WTC11 (cell line): ENCODE measurements around the gene WASHC3. TPM values are rescaled to one million over a fixed set of nuclear protein-coding genes. Genes with fewer than 3 reads are reported as not detected.

Experiments
- ATAC-seq: fragments of 200-7000 bp; cut with Tn5 transposase; 2 replicates; pipeline ENCODE4 v1.10.0; 2021; ENCODE audit warnings: mild to moderate bottlenecking, moderate library complexity
- CTCF ChIA-PET: fragments of 300-600 bp; sonication (Branson Sonifier 250); formaldehyde crosslinking; loops from one replicate; lab custom pipeline; 2021; ENCODE audit warnings: antibody characterized with exemption; lab: Charles Lee
- POLR2A ChIA-PET: fragments of 350-600 bp; sonication (Branson Sonifier 250); formaldehyde crosslinking; loops from one replicate; lab custom pipeline; 2021; ENCODE audit warnings: antibody characterized with exemption; lab: Charles Lee
- DNase-seq: peaks from one replicate; pipeline ENCODE4 v3.0.0; 2021; ENCODE audit warnings: low spot score
- H3K27ac Mint-ChIP-seq: 2 replicates; pipeline ENCODE4 v1.8.0; 2021; ENCODE audit warnings: mixed read lengths
- H3K27me3 Mint-ChIP-seq: 2 replicates; pipeline ENCODE4 v1.8.0; 2021; ENCODE audit warnings: low read depth, mild to moderate bottlenecking, moderate library complexity, mixed read lengths
- H3K36me3 Mint-ChIP-seq: 2 replicates; pipeline ENCODE4 v1.8.0; 2021; ENCODE audit warnings: mixed read lengths
- H3K4me1 Mint-ChIP-seq: 2 replicates; pipeline ENCODE4 v1.8.0; 2022; ENCODE audit warnings: mixed read lengths
- H3K4me3 Mint-ChIP-seq: 2 replicates; pipeline ENCODE4 v1.8.0; 2021; ENCODE audit warnings: mild to moderate bottlenecking, moderate library complexity, mixed read lengths
- H3K9me3 Mint-ChIP-seq: 2 replicates; pipeline ENCODE4 v1.8.0; 2021; ENCODE audit warnings: mixed read lengths
- CREM ChIP-seq: sonication (generic); formaldehyde crosslinking; IDR thresholded peaks from 2 replicates; pipeline ENCODE4 v1.8.1; 2022; ENCODE audit warnings: mild to moderate bottlenecking, missing genetic modification reagents, moderate library complexity
- EMX1 ChIP-seq: fragments of 250-450 bp; sonication (Bioruptor Pico); IDR thresholded peaks from 2 replicates; pipeline ENCODE4 v1.8.0; 2021; ENCODE audit warnings: mild to moderate bottlenecking
- ETV6 ChIP-seq: sonication (generic); formaldehyde crosslinking; IDR thresholded peaks from 2 replicates; pipeline ENCODE4 v1.8.1; 2022; ENCODE audit warnings: mild to moderate bottlenecking, missing genetic modification reagents
- FOXJ3 ChIP-seq: sonication (generic); formaldehyde crosslinking; IDR thresholded peaks from 2 replicates; pipeline ENCODE4 v1.9.0; 2021; ENCODE audit warnings: missing genetic modification reagents, mild to moderate bottlenecking, borderline replicate concordance
- JAZF1 ChIP-seq: fragments of 250-450 bp; sonication (Bioruptor Pico); IDR thresholded peaks from 2 replicates; pipeline ENCODE4 v1.9.0; 2021; ENCODE audit warnings: moderate library complexity, mild to moderate bottlenecking, inconsistent platforms
- JUN ChIP-seq: sonication (generic); formaldehyde crosslinking; IDR thresholded peaks from 2 replicates; pipeline ENCODE4 v1.8.0; 2023; ENCODE audit warnings: mild to moderate bottlenecking, missing genetic modification reagents
- NFATC4 ChIP-seq: fragments of 250-450 bp; sonication (Bioruptor Pico); IDR thresholded peaks from 2 replicates; pipeline ENCODE4 v1.9.0; 2021; ENCODE audit warnings: mild to moderate bottlenecking
- NR3C1 ChIP-seq: sonication (generic); formaldehyde crosslinking; conservative IDR thresholded peaks from 2 replicates; pipeline ENCODE4 v1.8.1; 2023; ENCODE audit warnings: low read depth, mild to moderate bottlenecking, missing genetic modification reagents
- RELA ChIP-seq: sonication (generic); formaldehyde crosslinking; IDR thresholded peaks from 2 replicates; pipeline ENCODE4 v1.8.1; 2022; ENCODE audit warnings: missing genetic modification reagents, mild to moderate bottlenecking, borderline replicate concordance
- SMAD4 ChIP-seq: sonication (generic); formaldehyde crosslinking; IDR thresholded peaks from 2 replicates; pipeline ENCODE4 v1.8.0; 2022; ENCODE audit warnings: mild to moderate bottlenecking, missing genetic modification reagents
- TCF7 ChIP-seq: sonication (generic); formaldehyde crosslinking; IDR thresholded peaks from 2 replicates; pipeline ENCODE4 v1.8.0; 2022; ENCODE audit warnings: mild to moderate bottlenecking, low read depth, missing genetic modification reagents, moderate library complexity
- ZNF138 ChIP-seq: sonication (generic); formaldehyde crosslinking; conservative IDR thresholded peaks from 2 replicates; pipeline ENCODE4 v1.8.1; 2022; ENCODE audit warnings: mild to moderate bottlenecking, moderate library complexity, missing genetic modification reagents
- ZNF263 ChIP-seq: sonication (generic); formaldehyde crosslinking; IDR thresholded peaks from 2 replicates; pipeline ENCODE4 v1.8.1; 2022; ENCODE audit warnings: low read depth, mild to moderate bottlenecking, moderate library complexity, missing genetic modification reagents
- ZNF396 ChIP-seq: fragments of 250-450 bp; sonication (Bioruptor Pico); IDR thresholded peaks from 2 replicates; pipeline ENCODE4 v1.8.0; 2021; ENCODE audit warnings: mild to moderate bottlenecking, moderate library complexity, borderline replicate concordance
- ZNF423 ChIP-seq: fragments of 250-450 bp; sonication (Bioruptor Pico); IDR thresholded peaks from 2 replicates; pipeline ENCODE4 v2.1.2; 2022; ENCODE audit warnings: mild to moderate bottlenecking, moderate library complexity
- total RNA-seq: library from RNA; stranded (reverse); gene quantifications from 3 replicates; pipeline ENCODE4 v1.2.3, GENCODE V29; 2021
- TF ChIP-seq, protein P1 (sequence below): fragments of 250-450 bp; sonication (Bioruptor Pico); IDR thresholded peaks from 2 replicates; pipeline ENCODE4 v2.1.2; 2022; ENCODE audit warnings: mild to moderate bottlenecking, moderate library complexity
- TF ChIP-seq, protein P2 (sequence below): sonication (generic); formaldehyde crosslinking; IDR thresholded peaks from 2 replicates; pipeline ENCODE4 v1.8.1; 2023; ENCODE audit warnings: mild to moderate bottlenecking, missing genetic modification reagents, borderline replicate concordance
- TF ChIP-seq, protein P3 (sequence below): sonication (generic); formaldehyde crosslinking; IDR thresholded peaks from 2 replicates; pipeline ENCODE4 v1.8.0; 2023; ENCODE audit warnings: missing genetic modification reagents, mild to moderate bottlenecking, borderline replicate concordance
- TF ChIP-seq, protein P4 (sequence below): fragments of 250-450 bp; sonication (Bioruptor Pico); IDR thresholded peaks from 2 replicates; pipeline ENCODE4 v1.8.0; 2021; ENCODE audit warnings: mild to moderate bottlenecking

Gene WASHC3
- total RNA-seq, 1 experiment from 2014 or later, result 6.0 TPM

DNA sequence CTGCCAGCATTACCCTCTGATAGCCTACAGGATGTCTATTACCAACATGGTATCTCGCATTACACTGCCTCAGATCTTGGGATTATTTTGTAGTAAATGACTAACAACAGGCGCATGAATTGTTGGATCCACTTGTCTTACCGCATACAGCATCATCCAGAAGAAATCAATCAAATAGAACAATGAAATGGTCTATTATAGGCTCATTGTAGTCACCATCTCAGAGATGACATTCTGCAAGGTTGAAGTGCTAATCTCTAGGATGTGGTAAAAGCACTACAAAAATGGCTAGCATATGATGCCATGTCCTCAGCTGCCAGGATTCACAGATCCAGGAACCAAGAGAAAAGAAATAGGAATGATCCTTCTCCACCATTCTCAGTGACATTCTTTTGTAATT, 52.0 kb downstream of the WASHC3 start:
- no peak overlapping the region for H3K27ac Mint-ChIP-seq
- no peak overlapping the region for H3K4me3 Mint-ChIP-seq
- no peaks in the 10 kb centered on the region for H3K9me3 Mint-ChIP-seq
- DNase-seq (no peak), ATAC-seq (no peak)
- H3K4me1 Mint-ChIP-seq, result peaks cover 3% of the 10 kb centered on the region; the same call in 1 of the 2 replicates
- ChIA-PET POLR2A (no interaction called here), CTCF (no interaction called here)
- TF ChIP-seq, protein P1, sequence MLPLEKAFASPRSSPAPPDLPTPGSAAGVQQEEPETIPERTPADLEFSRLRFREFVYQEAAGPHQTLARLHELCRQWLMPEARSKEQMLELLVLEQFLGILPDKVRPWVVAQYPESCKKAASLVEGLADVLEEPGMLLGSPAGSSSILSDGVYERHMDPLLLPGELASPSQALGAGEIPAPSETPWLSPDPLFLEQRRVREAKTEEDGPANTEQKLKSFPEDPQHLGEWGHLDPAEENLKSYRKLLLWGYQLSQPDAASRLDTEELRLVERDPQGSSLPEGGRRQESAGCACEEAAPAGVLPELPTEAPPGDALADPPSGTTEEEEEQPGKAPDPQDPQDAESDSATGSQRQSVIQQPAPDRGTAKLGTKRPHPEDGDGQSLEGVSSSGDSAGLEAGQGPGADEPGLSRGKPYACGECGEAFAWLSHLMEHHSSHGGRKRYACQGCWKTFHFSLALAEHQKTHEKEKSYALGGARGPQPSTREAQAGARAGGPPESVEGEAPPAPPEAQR (CRISPR knock-in tag), result no peak
- TF ChIP-seq NR3C1 (CRISPR knock-in tag), result no peak
- no peak for TF ChIP-seq JAZF1
- no peak for TF ChIP-seq ETV6 (CRISPR knock-in tag)
- TF ChIP-seq CREM (CRISPR knock-in tag), result no peak
- no peak for TF ChIP-seq FOXJ3
- TF ChIP-seq, protein P2, sequence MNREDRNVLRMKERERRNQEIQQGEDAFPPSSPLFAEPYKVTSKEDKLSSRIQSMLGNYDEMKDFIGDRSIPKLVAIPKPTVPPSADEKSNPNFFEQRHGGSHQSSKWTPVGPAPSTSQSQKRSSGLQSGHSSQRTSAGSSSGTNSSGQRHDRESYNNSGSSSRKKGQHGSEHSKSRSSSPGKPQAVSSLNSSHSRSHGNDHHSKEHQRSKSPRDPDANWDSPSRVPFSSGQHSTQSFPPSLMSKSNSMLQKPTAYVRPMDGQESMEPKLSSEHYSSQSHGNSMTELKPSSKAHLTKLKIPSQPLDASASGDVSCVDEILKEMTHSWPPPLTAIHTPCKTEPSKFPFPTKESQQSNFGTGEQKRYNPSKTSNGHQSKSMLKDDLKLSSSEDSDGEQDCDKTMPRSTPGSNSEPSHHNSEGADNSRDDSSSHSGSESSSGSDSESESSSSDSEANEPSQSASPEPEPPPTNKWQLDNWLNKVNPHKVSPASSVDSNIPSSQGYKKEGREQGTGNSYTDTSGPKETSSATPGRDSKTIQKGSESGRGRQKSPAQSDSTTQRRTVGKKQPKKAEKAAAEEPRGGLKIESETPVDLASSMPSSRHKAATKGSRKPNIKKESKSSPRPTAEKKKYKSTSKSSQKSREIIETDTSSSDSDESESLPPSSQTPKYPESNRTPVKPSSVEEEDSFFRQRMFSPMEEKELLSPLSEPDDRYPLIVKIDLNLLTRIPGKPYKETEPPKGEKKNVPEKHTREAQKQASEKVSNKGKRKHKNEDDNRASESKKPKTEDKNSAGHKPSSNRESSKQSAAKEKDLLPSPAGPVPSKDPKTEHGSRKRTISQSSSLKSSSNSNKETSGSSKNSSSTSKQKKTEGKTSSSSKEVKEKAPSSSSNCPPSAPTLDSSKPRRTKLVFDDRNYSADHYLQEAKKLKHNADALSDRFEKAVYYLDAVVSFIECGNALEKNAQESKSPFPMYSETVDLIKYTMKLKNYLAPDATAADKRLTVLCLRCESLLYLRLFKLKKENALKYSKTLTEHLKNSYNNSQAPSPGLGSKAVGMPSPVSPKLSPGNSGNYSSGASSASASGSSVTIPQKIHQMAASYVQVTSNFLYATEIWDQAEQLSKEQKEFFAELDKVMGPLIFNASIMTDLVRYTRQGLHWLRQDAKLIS (CRISPR knock-in tag), result no peak
- no peak for TF ChIP-seq ZNF263
- TF ChIP-seq EMX1 (CRISPR knock-in tag), result no peak
- TF ChIP-seq SMAD4 (CRISPR knock-in tag), result no peak
- no peak for TF ChIP-seq ZNF423 (CRISPR knock-in tag)
- TF ChIP-seq JUN (CRISPR knock-in tag), result no peak
- TF ChIP-seq RELA, result no peak
- TF ChIP-seq NFATC4 (CRISPR knock-in tag), result no peak
- TF ChIP-seq, protein P3, sequence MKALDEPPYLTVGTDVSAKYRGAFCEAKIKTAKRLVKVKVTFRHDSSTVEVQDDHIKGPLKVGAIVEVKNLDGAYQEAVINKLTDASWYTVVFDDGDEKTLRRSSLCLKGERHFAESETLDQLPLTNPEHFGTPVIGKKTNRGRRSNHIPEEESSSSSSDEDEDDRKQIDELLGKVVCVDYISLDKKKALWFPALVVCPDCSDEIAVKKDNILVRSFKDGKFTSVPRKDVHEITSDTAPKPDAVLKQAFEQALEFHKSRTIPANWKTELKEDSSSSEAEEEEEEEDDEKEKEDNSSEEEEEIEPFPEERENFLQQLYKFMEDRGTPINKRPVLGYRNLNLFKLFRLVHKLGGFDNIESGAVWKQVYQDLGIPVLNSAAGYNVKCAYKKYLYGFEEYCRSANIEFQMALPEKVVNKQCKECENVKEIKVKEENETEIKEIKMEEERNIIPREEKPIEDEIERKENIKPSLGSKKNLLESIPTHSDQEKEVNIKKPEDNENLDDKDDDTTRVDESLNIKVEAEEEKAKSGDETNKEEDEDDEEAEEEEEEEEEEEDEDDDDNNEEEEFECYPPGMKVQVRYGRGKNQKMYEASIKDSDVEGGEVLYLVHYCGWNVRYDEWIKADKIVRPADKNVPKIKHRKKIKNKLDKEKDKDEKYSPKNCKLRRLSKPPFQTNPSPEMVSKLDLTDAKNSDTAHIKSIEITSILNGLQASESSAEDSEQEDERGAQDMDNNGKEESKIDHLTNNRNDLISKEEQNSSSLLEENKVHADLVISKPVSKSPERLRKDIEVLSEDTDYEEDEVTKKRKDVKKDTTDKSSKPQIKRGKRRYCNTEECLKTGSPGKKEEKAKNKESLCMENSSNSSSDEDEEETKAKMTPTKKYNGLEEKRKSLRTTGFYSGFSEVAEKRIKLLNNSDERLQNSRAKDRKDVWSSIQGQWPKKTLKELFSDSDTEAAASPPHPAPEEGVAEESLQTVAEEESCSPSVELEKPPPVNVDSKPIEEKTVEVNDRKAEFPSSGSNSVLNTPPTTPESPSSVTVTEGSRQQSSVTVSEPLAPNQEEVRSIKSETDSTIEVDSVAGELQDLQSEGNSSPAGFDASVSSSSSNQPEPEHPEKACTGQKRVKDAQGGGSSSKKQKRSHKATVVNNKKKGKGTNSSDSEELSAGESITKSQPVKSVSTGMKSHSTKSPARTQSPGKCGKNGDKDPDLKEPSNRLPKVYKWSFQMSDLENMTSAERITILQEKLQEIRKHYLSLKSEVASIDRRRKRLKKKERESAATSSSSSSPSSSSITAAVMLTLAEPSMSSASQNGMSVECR (CRISPR knock-in tag), result no peak
- TF ChIP-seq, protein P4, sequence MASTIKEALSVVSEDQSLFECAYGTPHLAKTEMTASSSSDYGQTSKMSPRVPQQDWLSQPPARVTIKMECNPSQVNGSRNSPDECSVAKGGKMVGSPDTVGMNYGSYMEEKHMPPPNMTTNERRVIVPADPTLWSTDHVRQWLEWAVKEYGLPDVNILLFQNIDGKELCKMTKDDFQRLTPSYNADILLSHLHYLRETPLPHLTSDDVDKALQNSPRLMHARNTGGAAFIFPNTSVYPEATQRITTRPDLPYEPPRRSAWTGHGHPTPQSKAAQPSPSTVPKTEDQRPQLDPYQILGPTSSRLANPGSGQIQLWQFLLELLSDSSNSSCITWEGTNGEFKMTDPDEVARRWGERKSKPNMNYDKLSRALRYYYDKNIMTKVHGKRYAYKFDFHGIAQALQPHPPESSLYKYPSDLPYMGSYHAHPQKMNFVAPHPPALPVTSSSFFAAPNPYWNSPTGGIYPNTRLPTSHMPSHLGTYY, result no peak
- no peaks in the 10 kb centered on the region for H3K36me3 Mint-ChIP-seq
- no peaks in the 10 kb centered on the region for H3K27me3 Mint-ChIP-seq

DNA sequence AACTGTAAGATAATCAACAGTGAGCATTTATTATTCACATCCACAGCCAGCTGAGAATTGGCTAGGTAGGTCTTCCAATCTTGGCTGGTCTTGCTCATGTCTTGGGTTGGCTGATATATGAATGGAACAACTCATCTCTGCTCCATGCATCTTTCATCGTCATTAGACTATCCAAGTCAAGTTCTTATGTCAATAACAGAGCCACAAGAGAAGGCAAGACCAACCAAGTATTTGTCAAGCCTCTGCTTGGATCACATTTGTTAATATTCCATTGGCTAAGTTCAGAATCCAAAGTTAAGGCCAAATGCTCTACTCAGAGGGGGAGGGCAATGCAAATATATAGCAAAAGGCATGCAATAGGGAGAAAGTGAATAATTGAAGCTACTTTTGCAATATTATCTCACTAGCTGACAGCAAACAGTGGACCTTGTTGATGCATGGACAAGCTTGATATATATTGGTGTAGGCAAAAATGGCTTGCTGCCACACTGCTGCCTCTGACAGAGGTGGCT, 53.1 kb downstream of the WASHC3 start:
- H3K27ac Mint-ChIP-seq, result no peak overlapping the region
- peaks cover 8% of the 10 kb centered on the region for H3K4me1 Mint-ChIP-seq
- CTCF ChIA-PET, result interaction anchor here (0.6 kb wide), 1 partner anchor 121 kb away, joined by 3 read pairs; no protein-coding TSS in a partner anchor
- H3K9me3 Mint-ChIP-seq, result no peaks in the 10 kb centered on the region
- H3K4me3 Mint-ChIP-seq, result no peak overlapping the region
- no peaks in the 10 kb centered on the region for H3K36me3 Mint-ChIP-seq
- no peak for ATAC-seq
- POLR2A ChIA-PET, result no interaction called here
- TF ChIP-seq ZNF396 (CRISPR knock-in tag) (no peak), ZNF138 (no peak), TCF7 (CRISPR knock-in tag) (no peak)
- H3K27me3 Mint-ChIP-seq, result no peaks in the 10 kb centered on the region
- DNase-seq, result no peak
